Measurements from ENCODE around the gene MAP3K12.
"Not testable (repeated sequence)": the region's sequence is repeated elsewhere in the genome, so short reads cannot be mapped to it uniquely, and the experiment has no call there.

Gene MAP3K12, protein sequence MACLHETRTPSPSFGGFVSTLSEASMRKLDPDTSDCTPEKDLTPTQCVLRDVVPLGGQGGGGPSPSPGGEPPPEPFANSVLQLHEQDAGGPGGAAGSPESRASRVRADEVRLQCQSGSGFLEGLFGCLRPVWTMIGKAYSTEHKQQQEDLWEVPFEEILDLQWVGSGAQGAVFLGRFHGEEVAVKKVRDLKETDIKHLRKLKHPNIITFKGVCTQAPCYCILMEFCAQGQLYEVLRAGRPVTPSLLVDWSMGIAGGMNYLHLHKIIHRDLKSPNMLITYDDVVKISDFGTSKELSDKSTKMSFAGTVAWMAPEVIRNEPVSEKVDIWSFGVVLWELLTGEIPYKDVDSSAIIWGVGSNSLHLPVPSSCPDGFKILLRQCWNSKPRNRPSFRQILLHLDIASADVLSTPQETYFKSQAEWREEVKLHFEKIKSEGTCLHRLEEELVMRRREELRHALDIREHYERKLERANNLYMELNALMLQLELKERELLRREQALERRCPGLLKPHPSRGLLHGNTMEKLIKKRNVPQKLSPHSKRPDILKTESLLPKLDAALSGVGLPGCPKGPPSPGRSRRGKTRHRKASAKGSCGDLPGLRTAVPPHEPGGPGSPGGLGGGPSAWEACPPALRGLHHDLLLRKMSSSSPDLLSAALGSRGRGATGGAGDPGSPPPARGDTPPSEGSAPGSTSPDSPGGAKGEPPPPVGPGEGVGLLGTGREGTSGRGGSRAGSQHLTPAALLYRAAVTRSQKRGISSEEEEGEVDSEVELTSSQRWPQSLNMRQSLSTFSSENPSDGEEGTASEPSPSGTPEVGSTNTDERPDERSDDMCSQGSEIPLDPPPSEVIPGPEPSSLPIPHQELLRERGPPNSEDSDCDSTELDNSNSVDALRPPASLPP

DNA sequence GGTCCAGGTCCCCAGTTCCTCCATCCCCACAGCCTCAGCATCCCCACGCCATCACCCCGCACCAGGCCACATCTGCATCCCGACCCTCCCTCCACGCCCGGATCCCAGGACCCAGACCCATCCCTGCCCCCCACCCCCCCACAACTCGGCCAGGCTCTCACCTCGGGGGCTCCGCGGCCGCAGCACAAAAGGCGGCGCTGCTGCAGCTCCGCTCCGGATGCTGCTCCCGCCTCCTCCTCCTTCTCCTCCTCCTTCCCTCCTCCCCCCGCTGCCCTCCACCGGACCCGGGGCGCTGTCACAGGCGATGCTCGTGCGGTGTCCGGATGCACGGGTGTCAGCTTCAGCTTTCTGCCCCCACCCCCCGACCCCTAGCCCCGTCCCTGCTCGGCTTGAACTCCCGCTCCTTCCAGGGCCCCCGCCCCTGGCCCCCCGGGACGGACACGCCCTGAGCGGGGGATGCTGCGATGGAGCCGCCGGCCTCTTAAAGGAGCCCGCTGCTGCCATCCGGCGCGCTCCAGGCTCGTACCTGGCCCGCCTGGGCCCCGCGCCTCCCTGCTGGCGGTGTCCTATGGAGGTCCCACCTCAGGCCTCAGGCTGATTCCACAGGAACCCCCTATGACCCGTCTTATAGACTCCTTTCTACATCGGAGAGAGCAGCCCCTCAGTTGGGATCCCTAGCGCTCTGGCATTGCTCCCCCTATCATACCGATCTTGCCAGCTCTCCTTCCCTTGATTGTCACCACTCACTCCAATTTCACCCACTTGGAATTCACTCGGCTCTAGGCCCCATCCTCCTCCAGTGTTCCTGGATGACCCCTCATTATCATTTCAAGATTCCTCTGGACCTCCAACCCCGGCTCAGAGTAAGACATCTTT lies at the start of gene MAP3K12:
Gene MAP3K12, minus strand, starts transcription at position 193 of the 876 bp plus-strand sequence. CDS start 12,067 bp downstream, outside the sequence.
- DNase-seq (ENCODE audit: low read depth) = no peak
- TF ChIP-seq, protein P1, sequence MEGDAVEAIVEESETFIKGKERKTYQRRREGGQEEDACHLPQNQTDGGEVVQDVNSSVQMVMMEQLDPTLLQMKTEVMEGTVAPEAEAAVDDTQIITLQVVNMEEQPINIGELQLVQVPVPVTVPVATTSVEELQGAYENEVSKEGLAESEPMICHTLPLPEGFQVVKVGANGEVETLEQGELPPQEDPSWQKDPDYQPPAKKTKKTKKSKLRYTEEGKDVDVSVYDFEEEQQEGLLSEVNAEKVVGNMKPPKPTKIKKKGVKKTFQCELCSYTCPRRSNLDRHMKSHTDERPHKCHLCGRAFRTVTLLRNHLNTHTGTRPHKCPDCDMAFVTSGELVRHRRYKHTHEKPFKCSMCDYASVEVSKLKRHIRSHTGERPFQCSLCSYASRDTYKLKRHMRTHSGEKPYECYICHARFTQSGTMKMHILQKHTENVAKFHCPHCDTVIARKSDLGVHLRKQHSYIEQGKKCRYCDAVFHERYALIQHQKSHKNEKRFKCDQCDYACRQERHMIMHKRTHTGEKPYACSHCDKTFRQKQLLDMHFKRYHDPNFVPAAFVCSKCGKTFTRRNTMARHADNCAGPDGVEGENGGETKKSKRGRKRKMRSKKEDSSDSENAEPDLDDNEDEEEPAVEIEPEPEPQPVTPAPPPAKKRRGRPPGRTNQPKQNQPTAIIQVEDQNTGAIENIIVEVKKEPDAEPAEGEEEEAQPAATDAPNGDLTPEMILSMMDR (conservative IDR thresholded peaks at IDR 0.05; ENCODE audit: low read depth, low read length) = peak; percentile 8
- H3K4me3 ChIP-seq (ENCODE audit: low read length) = peak within 1 kb of the TSS; percentile 78

DNA sequence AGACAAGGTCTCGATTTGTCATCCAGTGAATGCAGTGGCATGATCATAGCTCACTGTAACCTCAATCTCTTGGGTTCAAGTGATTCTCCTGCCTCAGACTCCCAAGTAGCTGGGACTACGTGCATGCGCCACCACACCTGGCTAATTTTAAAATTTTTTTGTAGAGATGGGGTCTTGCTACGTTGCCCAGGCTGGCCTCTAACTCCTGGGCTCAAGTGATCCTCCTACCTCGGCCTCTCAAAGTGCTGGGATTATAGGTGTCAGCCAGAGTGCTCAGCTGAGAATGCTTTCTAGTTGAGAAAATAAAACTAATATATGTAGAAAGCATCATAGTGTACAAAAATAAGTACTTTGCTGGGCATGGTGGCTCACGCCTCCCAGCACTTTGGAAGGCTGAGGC lies 49.1 kb upstream of the MAP3K12 start:
- not testable (repeated sequence) for DNase-seq (ENCODE audit: low read depth); H3K4me3 ChIP-seq (ENCODE audit: low read length)

DNA sequence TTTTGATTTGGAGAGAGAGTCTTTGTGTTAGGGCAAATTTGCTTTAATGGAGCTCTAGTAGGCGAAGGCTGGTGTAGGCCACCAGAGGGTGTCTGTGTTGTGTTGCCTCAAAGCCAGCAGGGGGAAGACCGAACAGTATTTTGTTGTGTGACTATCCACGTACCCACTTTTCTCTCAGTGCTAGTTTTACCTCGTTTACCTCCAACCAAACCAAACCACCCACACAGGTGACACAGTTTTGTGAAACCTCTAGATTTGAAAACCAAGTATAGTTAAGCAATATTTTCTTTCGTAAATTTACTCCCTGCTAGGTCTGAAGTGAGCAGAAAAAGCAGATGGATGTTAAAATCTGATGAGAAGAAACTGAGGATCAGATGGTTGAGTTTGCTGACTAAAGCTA lies 44.3 kb upstream of the MAP3K12 start:
- H3K4me3 ChIP-seq (ENCODE audit: low read length) = no peak overlapping the region
- TF ChIP-seq, protein P1 (conservative IDR thresholded peaks at IDR 0.05; ENCODE audit: low read depth, low read length) = peak; percentile 95
- DNase-seq (ENCODE audit: low read depth) = no peak

DNA sequence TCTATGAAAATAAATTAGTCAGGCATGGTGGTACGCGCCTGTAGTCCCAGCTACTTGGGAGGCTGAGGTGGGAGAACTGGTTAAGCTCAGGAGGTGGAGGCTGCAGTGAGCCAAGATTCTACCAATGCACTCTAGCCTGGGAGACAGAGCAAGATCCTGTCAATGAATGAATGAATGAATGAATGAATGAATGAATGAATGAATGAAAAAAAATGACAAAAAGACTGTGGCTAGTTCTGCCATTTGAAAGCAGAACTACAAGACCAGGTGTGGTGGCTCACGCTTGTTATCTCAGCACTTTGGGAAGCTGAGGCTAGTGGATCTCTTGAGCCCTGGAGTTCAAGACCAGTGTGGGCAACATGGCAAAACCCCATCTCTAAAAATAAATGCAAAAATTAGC lies 40.3 kb upstream of the MAP3K12 start:
- TF ChIP-seq, protein P1 (conservative IDR thresholded peaks at IDR 0.05; ENCODE audit: low read depth, low read length) = no peak
- H3K4me3 ChIP-seq (ENCODE audit: low read length) = no peak overlapping the region
- no peak for DNase-seq (ENCODE audit: low read depth)

DNA sequence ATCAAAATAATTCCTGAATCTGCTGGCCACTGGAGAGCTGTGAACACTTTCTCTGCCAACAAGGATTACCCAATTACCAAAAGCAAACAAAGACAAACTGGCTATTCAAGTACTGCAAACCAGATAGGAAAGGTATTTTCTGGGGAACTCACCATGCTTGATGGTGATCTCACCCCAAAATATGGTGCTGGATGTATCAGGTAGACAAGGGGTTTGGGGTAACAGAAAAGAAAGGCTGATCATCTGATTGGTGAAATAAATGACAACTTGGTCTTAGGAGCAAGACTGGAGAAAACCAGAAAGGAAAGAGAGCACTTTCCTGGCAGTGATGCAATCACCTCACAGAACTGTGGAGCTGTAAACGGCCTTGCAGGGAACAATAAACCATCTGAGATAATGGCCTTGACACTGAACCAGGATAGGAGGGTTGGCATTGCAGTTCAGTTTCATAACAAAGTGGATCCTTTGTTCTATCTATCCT lies 39.0 kb upstream of the MAP3K12 start:
- H3K4me3 ChIP-seq (ENCODE audit: low read length) = no peak overlapping the region
- TF ChIP-seq, protein P1 (conservative IDR thresholded peaks at IDR 0.05; ENCODE audit: low read depth, low read length) = no peak
- no peak for DNase-seq (ENCODE audit: low read depth)

DNA sequence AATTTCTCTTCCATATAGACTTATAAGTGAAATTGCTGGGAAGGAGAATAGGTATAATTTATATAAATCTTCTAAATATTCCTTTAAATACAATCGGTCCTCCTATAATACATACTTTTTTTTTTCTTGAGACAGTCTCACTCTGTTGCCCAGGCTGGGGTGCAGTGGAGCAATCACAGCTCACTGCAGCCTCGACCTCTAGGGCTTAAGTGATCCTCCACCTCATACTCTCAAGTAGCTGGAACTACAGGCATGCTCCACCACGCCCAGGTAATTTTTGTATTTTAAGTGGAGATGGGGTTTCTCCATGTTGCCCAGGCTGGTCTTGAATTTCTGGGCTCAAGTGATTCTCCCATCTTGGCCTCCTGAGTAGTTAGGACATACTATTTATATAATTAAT lies 37.7 kb upstream of the MAP3K12 start:
- no peak for DNase-seq (ENCODE audit: low read depth)
- TF ChIP-seq, protein P1 (conservative IDR thresholded peaks at IDR 0.05; ENCODE audit: low read depth, low read length) = no peak
- H3K4me3 ChIP-seq (ENCODE audit: low read length) = no peak overlapping the region

Measured in retinal pigment epithelial cell (primary cell).